C1 segment of cervical spinal cord (tissue), 14 donors: ENCODE results near the gene GALNT14.

Experiments used
- DNase-seq, 14 donors: peaks; one replicate each; lab custom pipeline; 2025; lab: John Stamatoyannopoulos, UW

Gene GALNT14

DNA sequence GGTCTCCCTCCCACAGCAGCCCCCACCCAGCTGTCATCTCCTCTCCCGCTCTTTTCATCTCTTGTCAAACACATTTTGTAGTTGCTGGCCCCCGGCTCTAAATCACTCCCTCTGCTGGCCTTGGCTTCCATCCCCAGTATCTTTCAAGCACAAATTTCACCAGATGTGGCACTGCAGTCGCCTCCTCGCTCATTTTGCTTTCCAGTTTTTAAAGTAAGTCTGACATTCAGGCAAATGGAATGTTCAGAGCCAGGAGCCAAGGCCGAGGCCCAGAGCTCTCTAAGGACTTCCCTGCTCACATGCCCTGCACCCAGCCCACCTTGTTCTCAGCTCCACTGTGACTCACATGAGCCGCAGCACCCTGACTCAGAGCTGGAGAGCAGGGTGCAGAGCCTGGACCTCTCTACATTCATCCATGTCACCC is 158.4 kb downstream of the GALNT14 start:
- DNase-seq = no peak

DNA sequence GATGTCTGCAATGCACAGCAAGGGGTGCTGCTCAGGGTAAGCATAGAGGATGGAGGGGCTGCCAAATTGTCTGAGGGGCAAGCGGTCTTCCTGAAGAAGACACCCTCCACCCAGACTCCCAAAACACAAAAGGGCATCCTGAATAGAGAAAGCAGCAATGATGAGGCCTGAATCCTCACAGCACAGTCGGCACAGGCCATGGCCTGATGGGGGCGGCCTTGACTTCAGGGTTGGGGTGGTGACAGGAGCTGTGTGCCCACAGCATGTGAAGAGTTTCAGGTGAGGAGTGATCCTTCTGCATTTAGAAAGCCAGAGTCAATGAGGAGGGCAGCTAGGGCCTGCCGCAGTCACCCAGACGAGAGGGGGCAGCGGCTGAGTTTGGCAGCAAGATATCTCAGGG is 159.4 kb downstream of the GALNT14 start:
- no peak for DNase-seq

DNA sequence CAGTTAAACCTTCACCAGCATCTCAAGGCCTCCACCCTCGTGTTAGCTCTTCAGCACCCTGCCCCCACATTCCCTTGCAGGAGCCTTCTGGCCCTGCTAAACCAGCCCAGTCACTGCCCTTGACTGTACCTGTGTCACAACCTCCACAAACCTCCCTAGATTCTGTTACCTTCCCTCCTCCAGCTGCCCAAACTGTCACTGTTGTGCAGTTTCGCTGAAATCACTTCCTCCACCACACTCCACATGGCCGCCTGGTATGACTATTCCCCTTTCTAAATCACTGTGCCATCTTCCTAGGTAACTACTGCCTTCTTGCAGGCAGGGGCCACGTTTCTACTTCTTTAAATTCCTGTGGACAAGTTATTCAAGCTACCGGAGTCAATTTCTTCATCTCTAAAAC is 160.2 kb downstream of the GALNT14 start:
- no peak for DNase-seq

DNA sequence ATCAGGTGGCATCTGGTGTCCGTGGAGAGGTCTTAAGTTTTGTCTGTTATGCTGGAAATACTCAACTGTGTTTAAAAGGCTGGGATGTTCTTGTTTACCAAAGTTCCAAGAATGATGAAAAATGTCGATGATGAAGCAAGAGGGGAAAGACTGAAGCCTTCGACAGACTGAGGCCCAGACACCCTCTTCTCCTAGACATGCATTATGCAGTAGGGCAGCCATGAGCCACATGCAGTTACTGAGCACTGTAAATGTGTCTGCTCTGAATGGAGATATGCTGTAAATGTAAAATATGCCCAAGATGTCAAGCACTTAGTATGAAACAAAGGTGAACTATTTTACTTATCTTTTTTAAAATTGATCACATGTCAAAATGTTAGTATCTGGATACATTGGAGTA is 163.1 kb downstream of the GALNT14 start:
- no peak for DNase-seq

DNA sequence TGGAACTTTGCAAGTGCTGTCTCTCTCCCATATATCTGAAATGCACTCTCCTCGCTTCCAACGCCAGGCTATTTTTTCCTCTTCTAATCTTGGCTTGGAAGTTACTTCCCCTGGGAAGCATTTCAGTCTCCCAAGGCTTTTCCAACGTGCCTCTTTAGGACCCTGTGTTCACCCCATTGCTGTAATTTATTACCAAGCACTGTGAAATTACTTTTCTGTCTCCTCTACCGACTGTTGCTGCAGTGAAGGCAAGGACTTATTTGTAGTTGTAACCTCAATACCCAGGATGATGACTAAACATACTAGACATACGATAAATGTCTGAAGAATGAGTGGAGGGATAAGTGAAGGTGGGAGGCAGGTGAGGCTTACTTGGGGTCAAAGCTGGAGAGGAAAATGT is 163.7 kb downstream of the GALNT14 start:
- DNase-seq = no peak

DNA sequence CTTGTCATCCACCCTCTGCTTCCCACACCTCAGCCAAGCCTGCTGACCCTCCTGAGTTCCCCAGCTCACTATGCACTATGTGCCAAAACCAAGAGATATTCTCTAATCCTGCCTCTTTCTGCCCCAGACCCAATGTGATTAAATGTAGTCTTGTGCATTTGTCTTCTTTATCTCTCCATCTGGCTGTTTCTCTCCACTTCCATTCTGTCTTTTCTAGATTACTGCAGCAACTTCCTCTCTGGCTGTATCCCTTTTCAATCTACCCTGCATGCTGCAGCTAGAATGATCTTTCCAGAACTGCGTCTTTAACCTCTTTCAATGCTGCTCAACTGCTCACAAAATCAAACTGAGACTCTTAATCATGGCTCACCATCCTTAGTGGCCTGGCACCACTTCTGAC is 164.1 kb downstream of the GALNT14 start:
- DNase-seq = no peak

DNA sequence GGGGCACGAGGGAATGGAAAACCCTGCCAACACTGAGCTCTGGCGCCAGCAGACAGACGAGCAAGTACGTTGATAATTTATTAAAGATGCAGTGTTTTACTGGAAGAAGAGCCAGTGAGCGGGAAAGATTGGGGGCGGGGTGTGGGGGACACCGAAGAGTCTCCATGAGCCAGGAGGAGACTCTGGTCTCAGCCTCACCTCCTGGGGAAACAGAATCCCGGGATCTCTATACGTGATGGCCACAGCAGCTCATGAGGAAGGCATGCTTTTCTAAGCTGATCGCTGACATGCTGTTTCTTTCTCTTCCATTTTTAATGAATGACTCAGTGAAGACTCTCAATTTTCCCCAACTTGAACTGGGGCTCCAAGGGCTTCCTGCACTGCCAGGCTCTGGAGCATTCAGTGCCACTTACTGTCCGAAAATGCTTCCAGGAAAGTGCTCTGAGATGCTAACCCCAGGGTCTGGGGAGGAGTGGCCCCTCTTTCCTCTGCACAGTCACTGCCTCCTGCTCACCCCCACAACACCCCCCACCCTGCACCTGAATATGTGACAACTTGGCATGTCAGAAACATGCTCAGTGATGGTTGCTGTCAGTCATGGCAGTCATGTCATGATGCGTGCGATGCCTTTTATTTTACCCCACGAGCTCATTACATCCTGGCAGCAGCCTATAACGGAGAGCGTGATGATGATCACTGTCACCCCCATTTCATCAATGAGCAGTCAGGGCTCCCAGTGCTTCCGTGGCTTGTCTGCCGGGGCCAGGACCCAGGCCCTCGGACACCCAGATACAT is 166.8 kb downstream of the GALNT14 start:
- no peak for DNase-seq

DNA sequence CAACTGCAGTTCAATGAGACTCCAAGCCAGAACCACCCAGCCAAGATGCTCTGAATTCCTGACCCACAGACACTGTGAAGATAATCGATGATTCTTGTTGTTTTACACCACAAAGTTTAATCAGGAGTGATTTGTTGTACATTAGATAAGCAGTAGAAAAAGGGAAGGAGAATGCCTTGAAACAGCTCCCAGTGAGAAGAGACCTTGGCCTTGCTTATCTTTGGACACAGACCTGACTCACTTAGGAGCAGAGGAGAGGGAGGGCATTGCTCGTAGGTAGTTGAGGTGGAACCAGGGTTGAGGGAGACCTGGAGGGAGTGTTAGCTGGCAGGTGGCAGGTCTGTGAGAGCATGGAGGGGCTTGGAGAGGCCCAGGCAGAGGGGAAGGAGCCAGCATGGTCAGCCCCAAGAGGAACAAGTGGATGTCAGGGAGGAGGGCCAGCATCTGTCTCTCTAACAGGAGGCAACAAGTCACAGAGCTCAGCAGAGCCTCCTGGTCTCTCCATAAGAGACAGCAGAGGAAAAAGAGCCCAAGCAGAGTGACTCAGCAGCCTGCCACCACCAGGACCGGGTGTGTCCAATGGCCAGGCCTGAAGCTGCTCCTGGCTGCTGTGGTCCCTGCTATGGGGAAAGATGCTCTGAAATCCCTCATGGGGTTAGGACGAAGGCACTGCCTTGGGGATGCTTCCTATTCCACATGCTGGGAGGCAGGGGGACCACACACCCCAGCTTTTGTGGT is 169.4 kb downstream of the GALNT14 start:
- no peak for DNase-seq

DNA sequence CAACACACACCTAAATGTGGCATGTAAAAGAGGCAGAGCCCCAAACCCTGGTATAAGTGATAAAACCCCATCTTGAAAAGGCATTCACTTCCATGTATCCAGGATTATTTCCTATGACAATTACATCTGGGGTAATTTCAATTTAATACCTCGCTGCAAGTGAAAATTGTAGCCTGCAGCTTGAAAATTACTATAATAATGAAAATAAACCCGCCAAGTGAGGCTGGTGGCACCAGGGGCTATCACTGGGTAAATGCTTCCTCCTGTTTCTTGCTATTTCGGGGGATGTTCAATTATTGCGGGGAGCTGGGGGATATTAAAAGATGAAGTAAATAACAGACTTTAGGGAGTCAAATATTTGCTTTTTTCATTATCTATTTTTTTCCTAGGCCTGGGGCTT is 171.5 kb downstream of the GALNT14 start:
- no peak for DNase-seq

DNA sequence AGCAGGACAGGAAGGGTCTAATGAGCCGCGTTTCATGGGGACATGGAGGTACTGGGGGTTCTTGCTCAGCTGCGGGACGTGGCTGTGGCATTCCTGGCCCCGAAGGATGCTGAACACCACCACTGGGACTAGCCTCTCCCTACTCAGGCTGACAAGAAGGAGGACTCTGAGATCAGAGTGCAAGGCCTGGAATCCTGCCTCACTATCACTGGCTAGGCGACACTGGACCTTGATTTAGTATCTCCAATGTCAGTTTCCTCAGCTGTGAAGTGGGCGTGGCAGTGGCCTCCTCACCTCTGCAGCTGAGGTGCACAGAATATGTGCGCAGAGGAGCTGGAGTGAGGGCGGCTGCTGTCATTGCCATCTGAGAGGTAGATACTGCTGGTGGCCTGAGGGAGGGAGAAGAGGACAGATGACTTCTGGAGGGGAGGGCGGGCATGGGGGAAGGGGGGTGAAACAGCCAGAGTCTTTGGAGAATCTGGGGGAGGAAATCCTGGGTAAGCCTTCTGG is 173.2 kb downstream of the GALNT14 start:
- no peak for DNase-seq

DNA sequence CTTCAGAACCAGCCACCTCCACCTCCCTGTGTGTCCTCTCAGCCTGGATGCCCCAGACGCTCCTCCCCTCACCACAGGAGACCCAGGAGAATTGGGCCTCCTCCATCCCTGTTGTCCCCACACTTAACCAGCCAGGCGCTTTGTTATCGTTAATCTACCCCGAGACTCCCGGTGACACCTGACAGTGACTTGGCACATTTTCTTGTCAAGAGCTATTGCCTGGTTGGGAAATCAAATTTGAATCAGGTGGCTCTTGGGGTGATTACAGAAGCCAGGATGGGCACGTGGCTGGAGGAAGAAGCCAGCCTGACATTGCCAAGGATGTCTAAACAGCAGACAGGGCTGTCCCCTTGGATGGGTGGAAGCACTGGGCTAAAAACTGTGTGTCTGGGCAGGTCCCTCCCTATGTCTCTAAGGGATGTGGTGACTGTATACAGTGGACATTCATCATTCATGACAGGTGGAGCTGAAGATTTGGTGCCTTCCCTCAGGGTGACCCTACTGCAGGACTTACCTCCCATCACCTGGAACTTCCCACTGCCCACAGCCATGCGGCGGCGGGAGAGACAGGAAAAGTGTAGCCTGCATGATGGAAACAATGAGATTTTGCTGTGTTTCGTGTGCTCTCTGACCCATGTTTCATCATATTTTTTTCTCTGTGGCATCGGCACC is 173.8 kb downstream of the GALNT14 start:
- no peak for DNase-seq

DNA sequence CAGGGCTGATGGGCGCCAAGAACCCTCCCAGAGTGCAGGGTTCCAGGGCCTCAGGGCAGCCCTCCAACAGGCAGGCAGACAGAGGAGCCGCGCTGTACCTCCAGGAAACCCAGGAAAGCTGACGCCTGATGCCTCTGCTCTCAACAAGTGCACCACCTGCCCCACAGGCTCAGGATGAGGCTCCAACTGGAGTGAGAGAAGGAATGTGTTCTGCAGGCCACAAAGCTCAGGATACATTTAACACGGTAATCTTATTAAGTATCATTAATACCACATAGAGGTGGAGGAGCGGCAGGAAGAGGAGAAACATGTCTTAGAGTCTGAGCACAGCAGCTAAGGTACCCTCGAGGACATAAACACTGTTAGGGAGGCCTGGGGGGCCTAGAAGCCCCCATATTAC is 175.1 kb downstream of the GALNT14 start:
- no peak for DNase-seq

DNA sequence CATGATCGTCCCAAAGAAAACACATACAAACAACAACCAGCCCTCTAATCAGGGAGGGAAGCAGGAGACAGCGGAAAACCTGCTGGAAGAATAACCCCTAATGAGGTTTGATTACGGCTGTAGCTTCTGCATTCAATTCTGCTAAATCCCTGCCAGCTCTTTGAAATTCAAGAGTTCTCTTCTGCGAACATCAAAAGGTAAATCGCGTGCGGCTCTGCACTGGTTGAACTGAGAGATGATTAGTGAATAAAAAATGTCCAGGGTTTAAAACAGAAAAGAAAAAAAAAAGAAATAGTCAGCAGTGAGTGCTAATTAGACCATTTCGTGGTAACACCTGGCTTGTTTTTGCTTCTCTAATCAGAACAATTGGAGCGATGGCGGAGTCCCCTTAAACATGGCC is 178.0 kb downstream of the GALNT14 start:
- DNase-seq = no peak

DNA sequence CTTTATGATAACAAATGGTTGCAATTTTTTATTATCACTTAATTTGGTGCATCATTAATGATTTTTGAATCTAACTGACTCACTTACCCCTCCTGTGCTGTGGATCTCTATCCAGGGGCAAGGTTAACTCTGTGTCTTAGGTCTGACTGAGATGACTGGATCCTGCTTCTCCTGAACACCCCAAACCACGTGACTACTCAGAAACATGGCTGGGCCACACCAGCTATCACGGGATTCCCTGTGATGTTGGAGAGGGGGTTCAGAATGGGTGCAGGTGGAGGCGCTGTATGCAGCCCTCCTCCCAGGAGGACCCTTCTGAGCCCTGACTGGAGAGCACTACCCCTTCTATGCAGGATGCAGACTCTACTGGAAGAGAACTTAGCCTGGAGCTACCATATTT is 178.6 kb downstream of the GALNT14 start:
- DNase-seq = no peak

DNA sequence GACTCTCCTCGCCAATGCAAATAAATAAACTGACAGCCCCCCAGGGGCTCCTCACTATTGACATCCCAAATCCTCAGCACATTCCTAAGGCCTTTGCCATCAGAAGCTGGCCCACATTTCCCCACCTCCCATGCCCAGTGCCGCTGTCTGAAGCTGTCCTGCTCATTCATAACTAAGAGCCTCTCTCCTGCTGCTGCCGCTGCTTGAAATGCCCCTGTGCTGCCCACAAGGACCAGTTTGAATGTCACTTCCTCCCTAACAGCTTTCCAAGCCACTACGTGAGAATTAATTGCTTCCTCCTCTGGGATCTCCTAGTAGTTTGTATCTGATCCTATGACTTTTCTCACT is 179.3 kb downstream of the GALNT14 start:
- DNase-seq = no peak

DNA sequence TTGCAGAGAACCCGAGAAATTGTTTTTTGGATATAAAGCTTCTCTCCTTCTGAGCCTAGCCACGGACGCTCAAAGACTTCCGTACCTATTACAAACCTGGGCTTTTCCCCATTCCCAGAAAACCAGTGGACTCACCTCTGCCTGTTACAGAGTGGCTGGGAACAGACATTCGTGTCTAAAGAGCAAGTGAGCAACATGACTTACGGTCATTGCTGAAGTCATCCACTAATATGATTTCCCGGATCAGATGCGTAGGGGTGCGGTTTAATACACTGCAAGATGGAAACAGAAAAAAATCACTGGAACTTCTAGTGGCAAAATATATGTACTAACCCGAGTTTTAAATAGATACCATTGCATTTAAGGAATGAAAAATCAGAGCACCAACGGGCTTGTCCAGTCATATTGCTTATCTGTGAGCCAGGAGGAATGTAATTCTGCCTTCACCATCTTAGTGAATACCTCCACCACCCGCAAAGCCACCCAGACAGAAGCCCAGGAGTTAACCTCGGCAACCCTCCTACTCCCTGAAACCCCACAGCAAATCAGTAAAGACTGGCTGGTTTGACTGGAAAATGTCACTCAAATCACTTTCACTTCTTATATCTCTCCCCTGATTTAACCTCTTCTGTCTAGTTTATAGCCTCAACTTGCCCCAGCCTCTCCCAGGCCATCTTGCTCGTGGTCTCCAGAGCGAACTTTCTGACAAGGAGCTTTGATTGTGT is 179.9 kb downstream of the GALNT14 start:
- DNase-seq = no peak

DNA sequence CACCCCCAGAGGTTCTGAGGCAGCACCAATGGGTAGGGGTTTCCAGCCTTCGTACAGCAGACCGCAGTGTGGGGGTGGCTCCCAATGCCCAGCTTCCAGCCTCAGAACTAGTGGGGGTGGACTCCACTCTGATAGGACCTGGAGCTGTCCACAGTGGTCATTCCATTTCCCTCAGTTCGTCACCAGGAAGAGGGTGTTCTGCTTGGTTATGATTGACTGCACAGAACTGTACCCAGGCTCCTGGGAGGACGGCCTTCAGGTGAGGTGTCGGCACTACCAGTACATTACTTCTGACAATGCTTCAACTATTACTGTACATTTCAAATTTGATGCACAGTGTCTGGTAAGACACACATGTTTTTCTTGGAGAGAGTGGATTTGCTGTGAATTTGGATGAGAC is 180.6 kb downstream of the GALNT14 start:
- DNase-seq = no peak

DNA sequence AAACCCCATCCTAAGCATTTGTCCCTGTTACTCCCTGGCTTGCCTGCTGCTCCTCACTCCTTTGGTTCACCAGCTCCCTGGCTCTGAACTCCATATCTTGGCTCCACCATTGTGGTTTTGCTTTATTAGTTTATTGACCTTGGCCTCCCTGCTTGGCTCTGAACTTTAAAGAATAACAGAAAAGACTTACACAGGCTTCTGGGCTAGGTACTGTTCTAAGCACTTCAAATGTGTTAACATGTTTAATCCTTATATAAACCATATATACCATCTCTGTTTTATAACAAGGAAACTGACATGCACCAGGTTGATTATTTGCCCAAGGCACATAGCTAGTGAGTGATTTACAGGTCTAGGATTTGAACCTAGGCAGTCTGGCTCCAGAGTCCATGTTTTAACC is 181.2 kb downstream of the GALNT14 start:
- DNase-seq = no peak

DNA sequence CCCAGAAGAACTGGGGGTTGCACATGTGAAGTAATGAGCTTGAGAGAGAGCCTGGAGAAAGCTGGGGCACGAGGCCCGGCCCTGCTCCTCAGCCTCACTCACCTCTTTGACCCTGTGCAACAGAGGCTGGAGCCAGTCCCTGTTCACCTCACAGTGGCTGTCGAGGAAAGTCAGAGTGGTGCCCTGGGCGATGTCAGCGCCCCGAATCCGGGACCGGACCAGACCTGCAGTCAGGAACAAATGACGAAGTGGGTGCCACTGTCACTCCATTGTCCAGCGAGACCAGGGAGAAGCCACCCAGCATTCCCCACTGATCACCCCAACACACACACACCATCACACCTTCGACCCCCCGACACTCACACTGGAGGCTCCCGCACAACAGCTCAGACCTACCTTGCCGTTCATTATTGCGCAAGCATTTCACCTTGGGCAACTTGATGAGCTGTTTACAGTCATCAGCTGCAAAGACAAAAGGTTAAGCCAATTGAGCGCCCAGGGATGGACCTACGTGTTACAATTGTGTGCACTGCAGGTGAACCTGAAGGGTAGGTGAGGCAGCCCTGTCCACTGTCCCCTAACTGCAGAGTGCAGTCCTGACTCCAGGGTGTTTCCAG is 182.6 kb downstream of the GALNT14 start:
- DNase-seq = no peak

DNA sequence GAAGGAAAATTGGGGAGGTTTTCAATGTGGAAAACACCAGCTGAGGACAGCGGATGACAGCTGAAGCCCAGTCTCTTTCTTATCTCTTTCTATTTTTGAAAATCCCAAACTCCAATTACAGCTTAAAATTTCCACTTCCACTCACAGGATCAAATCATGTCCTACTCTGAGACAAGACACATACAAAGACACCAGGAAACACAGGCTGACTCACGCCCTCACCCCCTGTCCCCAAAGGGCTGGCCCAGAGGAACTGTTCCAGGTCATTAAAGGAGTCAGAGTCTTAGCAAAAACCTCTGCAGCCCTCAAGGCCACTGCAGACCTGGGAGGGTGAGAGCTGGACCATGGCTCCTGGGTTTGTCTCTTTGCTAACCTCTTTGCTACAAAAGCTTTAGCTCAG is 187.9 kb downstream of the GALNT14 start:
- DNase-seq = no peak

DNA sequence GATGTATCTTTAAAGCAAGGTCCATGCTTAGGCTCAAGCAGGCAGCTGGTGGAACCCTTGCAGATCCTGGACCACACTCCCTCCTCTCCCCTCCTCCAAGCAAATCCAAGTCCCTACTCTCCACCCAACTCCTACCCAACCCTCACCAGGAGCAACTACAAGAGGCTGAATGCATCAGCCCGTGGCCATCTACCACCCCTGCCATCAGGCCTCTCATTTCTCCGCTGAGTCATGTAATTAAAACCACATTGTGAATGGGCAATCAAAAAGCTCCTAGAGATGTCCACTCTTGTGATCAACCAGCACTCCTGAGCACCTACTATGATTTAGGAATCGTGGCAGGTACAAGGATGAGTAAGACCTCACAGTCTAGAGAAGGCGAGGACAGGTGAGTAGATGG is 188.8 kb downstream of the GALNT14 start:
- DNase-seq = no peak
